GM19438 (cell line): Measurements from ENCODE around the gene PPARA.

Experiments
- ATAC-seq: cut with Tn5 transposase; IDR thresholded peaks from one replicate; pipeline ENCODE4 v1.9.1; 2021; ENCODE audit warnings: low read depth; ENCODE audit not compliant: unreplicated experiment

Gene PPARA

GRCh38 chr22:46267431-46268279 lies 117.3 kb downstream of the PPARA start, which contains the start of gene TTC38:
Gene TTC38 (plus strand): TSS chr22:46268008. CDS start chr22:46268040, 32 bp downstream.
- ATAC-seq, result no peak

GRCh38 chr22:46269564-46269963 lies 119.2 kb downstream of the PPARA start:
- no peak for ATAC-seq

- ATAC-seq, result no peak
These were observed 121.9 kb downstream of the PPARA start for GRCh38 chr22:46272196-46272595.

GRCh38 chr22:46272762-46273431 lies 122.6 kb downstream of the PPARA start:
- no peak for ATAC-seq

GRCh38 chr22:46273432-46274148 lies 123.3 kb downstream of the PPARA start:
- ATAC-seq, result no peak

GRCh38 chr22:46274381-46274780 lies 124.1 kb downstream of the PPARA start:
- ATAC-seq, result no peak

- ATAC-seq, result no peak
These were observed 125.3 kb downstream of the PPARA start for GRCh38 chr22:46275455-46276122.

GRCh38 chr22:46276563-46276962 lies 126.2 kb downstream of the PPARA start:
- ATAC-seq, result no peak

- no peak for ATAC-seq
These were observed 128.6 kb downstream of the PPARA start for GRCh38 chr22:46278656-46279645.

GRCh38 chr22:46280063-46280817 lies 129.9 kb downstream of the PPARA start:
- no peak for ATAC-seq

GRCh38 chr22:46280999-46281623 lies 130.8 kb downstream of the PPARA start:
- no peak for ATAC-seq

GRCh38 chr22:46281866-46282678 lies 131.7 kb downstream of the PPARA start:
- ATAC-seq, result no peak

- no peak for ATAC-seq
These were observed 135.7 kb downstream of the PPARA start for GRCh38 chr22:46286006-46286405.

GRCh38 chr22:46286941-46287872 lies 136.9 kb downstream of the PPARA start:
- no peak for ATAC-seq

- peak; percentile 73 for ATAC-seq
These were observed 137.8 kb downstream of the PPARA start for GRCh38 chr22:46287873-46288751.
